Raji (cell line): ENCODE data around the gene SMIM31.

Experiments used
- POLR2A ChIP-seq: IDR thresholded peaks from 2 replicates; pipeline ENCODE4 v1.6.1; 2011; ENCODE audit warnings: low read depth, low read length, control low read depth; ENCODE audit not compliant: insufficient read depth

Gene SMIM31

DNA sequence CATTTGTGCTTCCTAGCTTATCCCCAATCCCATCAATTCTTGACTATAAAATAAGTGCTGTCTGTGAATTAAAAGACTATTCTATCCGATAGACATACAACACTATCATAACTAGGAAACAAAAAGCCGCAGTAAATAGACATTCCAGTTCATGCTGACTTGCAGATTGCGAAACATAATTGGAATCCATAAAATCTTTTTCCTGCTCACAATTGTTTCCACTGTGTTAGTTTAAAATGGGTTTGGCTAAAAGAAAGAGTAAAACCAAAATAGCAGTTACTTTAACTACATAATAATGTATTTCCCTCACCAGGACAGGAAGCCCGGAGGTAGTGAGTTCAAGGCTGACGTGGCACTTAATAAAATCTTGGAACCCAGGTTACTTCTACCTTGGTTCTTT lies 17.2 kb downstream of the SMIM31 start:
- TF ChIP-seq POLR2A, result no peak

- no peak for TF ChIP-seq POLR2A
Observed at GRCh38 chr4:164772076-164772475, 18.1 kb downstream of the SMIM31 start.

GRCh38 chr4:164779080-164779479 lies 25.1 kb downstream of the SMIM31 start:
- TF ChIP-seq POLR2A, result no peak

DNA sequence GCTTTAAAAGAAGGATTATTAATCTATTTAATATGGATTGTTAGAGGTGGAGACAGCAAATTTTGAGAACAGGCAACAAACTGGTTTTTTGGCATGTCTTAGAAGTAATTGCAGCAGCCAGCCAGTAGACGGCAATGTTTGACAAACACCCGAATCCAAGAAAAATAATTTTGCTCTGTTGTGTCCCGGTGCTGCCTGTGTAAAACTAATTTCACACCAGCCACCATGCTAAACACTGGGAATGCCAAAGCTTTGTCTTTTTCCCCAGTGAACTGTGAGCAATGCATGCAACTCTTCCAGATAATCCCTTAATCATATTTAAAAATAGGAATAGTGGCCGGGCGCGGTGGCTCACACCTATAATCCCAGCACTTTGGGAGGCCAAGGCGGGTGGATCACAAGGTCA lies 25.9 kb downstream of the SMIM31 start:
- TF ChIP-seq POLR2A, result no peak

- TF ChIP-seq POLR2A, result no peak
Observed at GRCh38 chr4:164780839-164781238, 26.9 kb downstream of the SMIM31 start.

GRCh38 chr4:164783976-164784375 lies 30.0 kb downstream of the SMIM31 start:
- no peak for TF ChIP-seq POLR2A

DNA sequence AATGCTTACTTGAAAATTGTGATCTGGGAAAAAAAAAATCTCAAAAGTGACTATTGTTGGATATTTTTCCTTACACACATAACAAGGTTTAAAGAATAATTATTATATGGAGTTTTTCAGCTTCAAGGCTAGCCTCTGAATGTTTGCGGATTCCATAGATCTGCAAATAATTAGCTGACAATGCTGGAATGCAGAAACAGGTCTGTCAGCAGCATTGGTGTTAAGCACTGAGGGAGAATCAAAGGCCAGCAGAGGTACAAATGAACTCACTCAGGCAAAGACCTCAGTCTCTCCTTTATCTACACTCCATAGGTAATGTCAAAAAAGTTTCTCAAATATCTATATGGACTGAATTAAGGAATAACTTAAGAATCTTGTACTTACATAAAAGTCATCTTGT lies 35.1 kb downstream of the SMIM31 start:
- no peak for TF ChIP-seq POLR2A

DNA sequence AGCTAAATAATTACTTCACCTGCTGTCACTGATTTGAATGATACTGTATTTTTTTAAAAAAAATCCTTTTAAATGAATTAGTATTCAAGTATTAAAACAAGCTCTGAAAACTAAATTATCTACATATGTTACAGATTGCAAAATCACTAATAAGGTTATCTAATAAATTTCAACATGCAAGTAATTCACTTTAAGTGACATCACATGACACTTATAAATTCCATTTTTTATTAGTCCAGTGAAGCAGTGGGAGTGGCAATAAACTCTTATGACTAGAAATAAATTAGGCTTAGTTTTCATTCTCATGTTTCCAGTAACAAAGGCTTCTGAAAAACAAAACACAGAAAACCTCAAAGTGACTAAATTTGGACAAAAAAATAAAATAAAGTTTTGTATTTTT lies 36.3 kb downstream of the SMIM31 start:
- no peak for TF ChIP-seq POLR2A

- no peak for TF ChIP-seq POLR2A
Observed at GRCh38 chr4:164799410-164799809, 45.5 kb downstream of the SMIM31 start.

GRCh38 chr4:164800786-164801185 lies 46.9 kb downstream of the SMIM31 start:
- no peak for TF ChIP-seq POLR2A

DNA sequence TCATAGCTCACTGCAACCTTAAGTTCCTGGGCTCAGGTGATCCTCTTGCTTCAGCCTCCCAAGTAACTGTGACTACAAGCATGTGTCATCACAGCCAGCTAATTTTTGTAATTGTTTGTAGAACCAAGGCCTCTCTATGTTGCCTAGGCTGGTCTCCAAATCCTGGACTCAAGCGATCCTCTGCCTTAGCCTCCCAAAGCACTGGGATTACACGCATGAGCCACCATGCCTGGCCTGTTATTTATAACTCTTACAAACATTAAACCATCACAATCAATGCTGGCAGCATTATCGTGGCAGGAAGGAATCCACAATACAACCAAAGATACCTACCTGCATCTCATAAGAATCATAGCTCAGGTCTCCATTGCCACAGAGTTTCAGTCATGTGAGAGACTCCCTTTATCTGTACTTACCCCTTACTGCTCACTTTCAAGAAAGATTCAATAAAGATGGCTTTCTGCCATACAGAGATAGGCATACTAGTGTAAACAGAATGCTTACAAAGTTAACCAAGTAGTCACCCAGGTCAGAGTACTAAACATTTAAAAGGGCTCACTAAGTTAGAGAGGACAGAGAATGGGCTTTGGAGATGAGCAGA lies 48.5 kb downstream of the SMIM31 start:
- TF ChIP-seq POLR2A, result no peak

- TF ChIP-seq POLR2A, result no peak
Observed at GRCh38 chr4:164803702-164804101, 49.8 kb downstream of the SMIM31 start.

DNA sequence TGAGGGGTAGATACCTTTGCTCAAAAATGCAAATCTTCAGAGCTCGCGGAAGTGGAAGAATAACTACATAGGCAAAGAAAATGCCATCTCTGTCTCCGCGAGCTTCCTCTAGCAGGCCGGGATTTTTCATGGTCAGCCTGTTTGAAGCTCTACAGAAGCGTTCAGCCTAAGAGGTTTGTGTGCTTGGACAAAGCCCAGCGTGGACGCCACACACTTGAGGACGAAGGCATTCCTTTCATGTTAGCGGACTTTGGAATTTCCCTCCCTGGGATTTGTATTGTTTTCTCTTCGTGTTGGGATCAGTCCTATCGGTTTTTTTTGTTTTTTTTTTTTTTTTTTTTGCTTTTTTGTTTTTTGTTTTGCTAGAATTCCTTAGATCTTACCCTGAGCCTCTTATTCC lies 53.7 kb downstream of the SMIM31 start:
- no peak for TF ChIP-seq POLR2A

- no peak for TF ChIP-seq POLR2A
Observed at GRCh38 chr4:164813554-164813953, 59.6 kb downstream of the SMIM31 start.

GRCh38 chr4:164815711-164816110 lies 61.8 kb downstream of the SMIM31 start:
- no peak for TF ChIP-seq POLR2A

- TF ChIP-seq POLR2A, result no peak
Observed at GRCh38 chr4:164819366-164819765, 65.4 kb downstream of the SMIM31 start.

DNA sequence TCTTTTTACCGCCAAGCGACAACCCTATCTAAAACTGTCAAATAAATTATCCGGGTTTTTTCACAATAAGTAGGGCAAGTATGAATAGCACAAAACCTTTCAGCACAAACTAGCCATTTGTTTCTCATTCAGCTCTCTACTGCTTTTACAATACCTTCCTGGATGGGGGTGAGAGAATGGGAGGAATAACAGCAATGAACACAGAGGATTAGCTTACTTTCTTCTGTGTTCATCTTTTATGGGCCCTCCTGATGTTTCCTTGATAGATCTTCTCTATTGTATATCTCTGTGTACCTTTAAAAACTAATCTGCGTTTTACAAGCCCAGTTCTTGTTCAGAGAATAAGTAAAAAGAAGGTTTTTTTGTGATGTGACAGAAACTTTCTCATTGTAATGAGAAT lies 67.8 kb downstream of the SMIM31 start:
- TF ChIP-seq POLR2A, result no peak

- TF ChIP-seq POLR2A, result no peak
Observed at GRCh38 chr4:164824581-164824980, 70.7 kb downstream of the SMIM31 start.

GRCh38 chr4:164828955-164829354 lies 75.0 kb downstream of the SMIM31 start:
- TF ChIP-seq POLR2A, result no peak
